A673 (cell line): Measurements from ENCODE around the gene WIPF2. TPM values are rescaled to one million over a fixed set of nuclear protein-coding genes. Genes with fewer than 3 reads are reported as not detected.
"Not testable (repeated sequence)": the region's sequence is repeated elsewhere in the genome, so short reads cannot be mapped to it uniquely, and the experiment has no call there.

ENCODE experiments used
- BruUV-seq: library from RNA; stranded (reverse); fragments of 400-500 nt; replicated peaks from 2 replicates; lab custom pipeline; 2021; lab: Mats Ljungman, UMichigan
- CTCF ChIA-PET: fragments of 300-600 bp; sonication (Branson Sonifier 250); formaldehyde crosslinking; loops from one replicate; lab custom pipeline; 2022; ENCODE audit warnings: antibody characterized with exemption; lab: Charles Lee
- POLR2A ChIA-PET: fragments of 300-600 bp; sonication (Branson Sonifier 250); formaldehyde crosslinking; loops from one replicate; lab custom pipeline; 2022; ENCODE audit warnings: antibody characterized with exemption; ENCODE audit not compliant: low non-redundant PET; lab: Charles Lee
- DNase-seq: peaks from one replicate; pipeline ENCODE4 v3.0.0-alpha.2; 2015; ENCODE audit warnings: low spot score
- H3K27ac ChIP-seq: fragments of 200-600 bp; sonication (generic); 2 replicates; pipeline ENCODE4 v1.5.1; 2016; ENCODE audit warnings: mixed run types, low read depth, mild to moderate bottlenecking, mixed read lengths, antibody characterized with exemption, low read length; ENCODE audit not compliant: poor library complexity, severe bottlenecking
- H3K27me3 ChIP-seq: fragments of 200-600 bp; sonication (generic); replicated peaks from 2 replicates; pipeline ENCODE4 v1.6.1; 2017; ENCODE audit warnings: mixed run types, low read depth, mild to moderate bottlenecking, mixed read lengths, antibody characterized with exemption, low read length; ENCODE audit not compliant: insufficient read depth, poor library complexity
- H3K36me3 ChIP-seq: fragments of 200-600 bp; sonication (generic); 2 replicates; pipeline ENCODE4 v1.6.1; 2016; ENCODE audit warnings: mixed run types, mild to moderate bottlenecking, mixed read lengths, antibody characterized with exemption, low read length; ENCODE audit not compliant: insufficient read depth, poor library complexity, severe bottlenecking
- H3K4me1 ChIP-seq: fragments of 200-600 bp; sonication (generic); 2 replicates; pipeline ENCODE4 v1.6.1; 2017; ENCODE audit warnings: mixed run types, mild to moderate bottlenecking, mixed read lengths, antibody characterized with exemption, low read length; ENCODE audit not compliant: insufficient read depth, poor library complexity, severe bottlenecking
- H3K4me3 ChIP-seq: fragments of 200-600 bp; sonication (generic); 2 replicates; pipeline ENCODE4 v1.5.1; 2016; ENCODE audit warnings: low read depth, mixed run types, mild to moderate bottlenecking, mixed read lengths, low read length; ENCODE audit not compliant: poor library complexity, severe bottlenecking
- H3K9me3 ChIP-seq: fragments of 200-600 bp; sonication (generic); 2 replicates; pipeline ENCODE4 v1.6.1; 2016; ENCODE audit warnings: mixed run types, low read depth, mild to moderate bottlenecking, mixed read lengths, antibody characterized with exemption, low read length; ENCODE audit not compliant: poor library complexity, severe bottlenecking
- EZH2 ChIP-seq: fragments of 200-600 bp; sonication (generic); IDR thresholded peaks from 2 replicates; pipeline ENCODE4 v1.6.1; 2017; ENCODE audit warnings: borderline replicate concordance, low read depth, mild to moderate bottlenecking, mixed read lengths, antibody characterized with exemption, low read length; ENCODE audit not compliant: poor library complexity, severe bottlenecking
- intact Hi-C: fragments of 100-400 bp; cut with micrococcal nuclease; formaldehyde crosslinking; loops from one replicate; pipeline ENCODE4 v1.10.0; 2022; ENCODE audit not compliant: unreplicated experiment
- total RNA-seq: library from RNA; stranded (reverse); gene quantifications from 2 replicates; pipeline ENCODE4 v1.2.3, GENCODE V29; 2021
- TF ChIP-seq, protein P1 (sequence below): fragments of 300-800, 200-600 bp; sonication (generic); conservative IDR thresholded peaks from 2 replicates; pipeline ENCODE4 v1.5.1; 2017; ENCODE audit warnings: low read depth, mild to moderate bottlenecking, antibody characterized with exemption, low read length, moderate library complexity, mixed read lengths

Gene WIPF2
- total RNA-seq, 1 experiment from 2014 or later = 16.3 TPM

DNA sequence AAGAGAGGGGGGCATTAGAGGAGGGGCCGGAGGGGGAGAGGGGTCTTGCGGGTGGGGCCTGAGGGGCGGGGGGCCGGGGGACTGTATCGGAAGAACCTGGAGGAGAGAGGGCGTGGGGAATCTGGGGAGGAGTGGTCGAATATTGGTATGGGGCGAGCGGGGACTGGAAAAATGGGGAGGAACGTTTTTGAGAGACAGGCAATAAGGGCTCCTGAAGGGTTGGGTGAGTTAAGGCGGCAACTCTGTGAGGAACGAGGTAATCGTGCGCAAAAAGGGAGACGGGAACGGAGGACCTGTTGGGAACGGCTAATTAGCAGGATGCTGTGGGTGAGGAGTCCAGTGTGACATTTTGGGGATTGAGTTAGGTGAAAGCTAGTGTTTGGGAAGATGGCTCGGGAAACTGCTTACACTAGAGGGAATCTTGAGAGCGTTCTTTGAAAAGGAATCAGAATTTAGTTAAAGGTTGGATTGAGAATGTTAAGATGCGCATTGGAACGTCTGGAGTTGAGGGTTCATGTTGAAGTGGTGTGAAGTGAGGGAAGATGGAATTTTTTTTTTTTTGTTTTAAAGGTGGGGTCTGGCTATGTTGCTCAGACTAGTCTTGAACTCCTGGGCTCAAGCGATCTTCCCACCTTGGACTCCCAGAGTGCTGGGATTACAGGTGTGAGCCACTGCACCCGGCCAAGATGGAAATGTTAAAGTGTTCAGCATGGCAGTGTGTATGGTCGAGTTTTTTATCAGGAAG, 662 bp downstream of the WIPF2 start:
- H3K36me3 ChIP-seq = no peaks in the 10 kb centered on the region
- intact Hi-C loops = no loop called here
- H3K9me3 ChIP-seq = no peaks in the 10 kb centered on the region
- peak overlapping the region; percentile 58 for H3K4me3 ChIP-seq
- H3K27me3 ChIP-seq = no peaks in the 10 kb centered on the region
- peak overlapping the region; percentile 81 for H3K27ac ChIP-seq
- TSS peak; percentile 66 for BruUV-seq
- TF ChIP-seq, protein P1, sequence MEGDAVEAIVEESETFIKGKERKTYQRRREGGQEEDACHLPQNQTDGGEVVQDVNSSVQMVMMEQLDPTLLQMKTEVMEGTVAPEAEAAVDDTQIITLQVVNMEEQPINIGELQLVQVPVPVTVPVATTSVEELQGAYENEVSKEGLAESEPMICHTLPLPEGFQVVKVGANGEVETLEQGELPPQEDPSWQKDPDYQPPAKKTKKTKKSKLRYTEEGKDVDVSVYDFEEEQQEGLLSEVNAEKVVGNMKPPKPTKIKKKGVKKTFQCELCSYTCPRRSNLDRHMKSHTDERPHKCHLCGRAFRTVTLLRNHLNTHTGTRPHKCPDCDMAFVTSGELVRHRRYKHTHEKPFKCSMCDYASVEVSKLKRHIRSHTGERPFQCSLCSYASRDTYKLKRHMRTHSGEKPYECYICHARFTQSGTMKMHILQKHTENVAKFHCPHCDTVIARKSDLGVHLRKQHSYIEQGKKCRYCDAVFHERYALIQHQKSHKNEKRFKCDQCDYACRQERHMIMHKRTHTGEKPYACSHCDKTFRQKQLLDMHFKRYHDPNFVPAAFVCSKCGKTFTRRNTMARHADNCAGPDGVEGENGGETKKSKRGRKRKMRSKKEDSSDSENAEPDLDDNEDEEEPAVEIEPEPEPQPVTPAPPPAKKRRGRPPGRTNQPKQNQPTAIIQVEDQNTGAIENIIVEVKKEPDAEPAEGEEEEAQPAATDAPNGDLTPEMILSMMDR = no peak
- TF ChIP-seq EZH2 = no peak
- POLR2A ChIA-PET = no interaction called here
- CTCF ChIA-PET = interaction anchor here (0.6 to 0.9 kb wide), 5 partner anchors 19 to 1329 kb away, joined by 3 to 7 read pairs (median 3); no protein-coding TSS in a partner anchor
- peaks cover 6% of the 10 kb centered on the region for H3K4me1 ChIP-seq
- peak; percentile 62 for DNase-seq

DNA sequence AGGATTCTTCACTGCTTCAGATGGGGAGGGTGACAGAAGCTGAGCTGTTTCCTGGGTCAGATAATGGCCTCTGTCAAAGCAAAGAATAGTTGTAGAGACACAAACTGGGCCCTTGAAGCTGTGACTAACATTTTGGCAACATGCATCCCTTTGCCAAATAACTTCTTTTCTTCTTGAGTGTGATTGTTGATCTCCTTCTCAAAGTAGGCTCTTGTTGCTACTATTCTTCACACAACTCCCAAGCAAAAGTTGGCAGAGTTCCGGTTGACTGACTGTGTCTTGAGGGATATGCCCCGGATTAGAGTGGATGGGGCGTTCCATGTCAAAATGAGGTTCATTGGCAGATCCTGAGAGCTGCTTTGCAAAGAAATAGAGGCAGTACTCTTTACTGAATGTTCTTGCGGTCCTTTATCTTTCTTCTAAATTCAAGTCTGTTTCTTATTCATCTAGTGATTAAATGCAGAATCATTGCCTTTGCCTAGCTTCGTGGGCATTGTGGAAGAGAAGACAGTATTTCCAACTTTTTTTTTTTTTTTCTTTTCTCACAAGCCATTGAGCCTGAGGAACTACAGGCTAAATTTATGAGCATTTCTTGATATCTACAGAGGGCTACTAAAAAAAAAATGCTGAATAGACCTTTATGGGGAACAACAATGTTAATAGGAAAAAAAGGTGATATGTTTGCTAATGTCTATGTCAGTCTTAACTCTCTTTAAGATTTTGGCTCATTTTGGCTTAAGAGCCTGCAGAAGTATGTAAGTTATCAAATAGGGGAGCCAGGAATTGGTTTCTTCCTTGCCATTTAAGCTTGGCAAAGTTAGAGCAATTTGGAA, 5.8 kb downstream of the WIPF2 start:
- no peak overlapping the region for H3K4me3 ChIP-seq
- TF ChIP-seq, protein P1 = no peak
- no peak for TF ChIP-seq EZH2
- H3K27me3 ChIP-seq = no peaks in the 10 kb centered on the region
- H3K9me3 ChIP-seq = no peaks in the 10 kb centered on the region
- intact Hi-C loops = no loop called here
- no peak for DNase-seq
- H3K36me3 ChIP-seq = no peaks in the 10 kb centered on the region
- no peak overlapping the region for H3K27ac ChIP-seq
- no TSS peak for BruUV-seq
- peaks cover 11% of the 10 kb centered on the region for H3K4me1 ChIP-seq
- CTCF ChIA-PET = no interaction called here
- POLR2A ChIA-PET = no interaction called here

DNA sequence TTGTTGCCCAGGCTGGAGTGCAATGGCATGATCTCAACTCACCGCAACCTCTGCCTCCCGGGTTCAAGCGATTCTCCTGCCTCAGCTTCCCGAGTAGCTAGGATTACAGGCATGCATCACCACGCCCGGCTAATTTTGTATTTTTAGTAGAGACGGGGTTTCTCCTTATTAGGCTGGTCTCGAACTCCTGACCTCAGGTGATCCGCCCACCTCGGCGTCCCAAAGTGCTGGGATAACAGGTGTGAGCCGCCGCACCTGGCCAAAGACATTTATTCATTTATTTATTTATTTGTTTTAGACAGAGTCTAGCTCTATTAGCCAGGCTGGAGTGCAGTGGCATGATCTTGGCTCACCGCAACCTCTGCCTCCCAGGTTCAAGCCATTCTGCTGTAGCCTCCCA, 10.0 kb downstream of the WIPF2 start:
- intact Hi-C loops, H3K36me3 ChIP-seq, DNase-seq, BruUV-seq, H3K27me3 ChIP-seq, H3K27ac ChIP-seq, CTCF ChIA-PET, H3K4me3 ChIP-seq, H3K9me3 ChIP-seq, POLR2A ChIA-PET: not testable (repeated sequence)
- peaks cover 11% of the 10 kb centered on the region for H3K4me1 ChIP-seq
